Right kidney (tissue), 1 donor: ENCODE results near the gene SOX1.

Experiments used
- DNase-seq: peaks from one replicate; pipeline ENCODE4 v3.0.0-alpha.2; 2016

The SOX1 gene

DNA sequence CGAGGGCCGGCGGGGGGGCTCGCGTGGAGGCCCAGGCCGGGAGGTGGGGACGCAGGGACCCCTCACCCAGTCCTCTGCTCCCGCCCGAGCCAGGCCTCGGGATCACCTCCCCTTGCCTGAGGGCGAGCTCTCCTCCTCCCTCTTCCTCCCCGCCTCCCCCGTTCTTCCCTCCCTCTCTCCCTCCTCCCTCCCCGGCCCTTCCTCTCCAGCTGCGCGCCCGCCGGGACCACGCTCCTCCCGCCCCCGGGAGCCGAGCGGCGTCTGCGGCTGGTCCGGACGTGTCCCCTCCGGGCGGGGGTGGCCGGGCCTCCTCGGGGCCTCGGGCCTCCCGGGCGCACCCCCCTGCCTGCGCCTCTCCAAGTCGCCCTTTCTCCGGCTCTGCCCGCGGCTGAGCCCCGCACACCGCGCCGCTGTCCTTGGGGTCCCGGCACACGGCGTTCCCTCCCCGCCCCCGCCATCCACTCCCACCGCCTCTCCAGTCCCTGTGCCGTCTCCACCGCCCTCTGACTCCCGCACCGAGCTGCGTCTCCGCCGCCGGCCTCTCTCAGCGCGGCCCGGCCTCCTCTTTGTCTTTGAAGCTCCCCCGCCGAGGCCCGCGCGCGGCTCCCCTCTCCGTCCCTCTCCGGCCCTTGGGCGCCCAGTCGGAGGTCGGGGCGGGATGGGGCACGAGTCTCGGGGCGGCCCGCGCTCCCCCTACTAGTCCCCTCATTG lies 5.7 kb downstream of the SOX1 start:
- DNase-seq = peak; percentile 55

DNA sequence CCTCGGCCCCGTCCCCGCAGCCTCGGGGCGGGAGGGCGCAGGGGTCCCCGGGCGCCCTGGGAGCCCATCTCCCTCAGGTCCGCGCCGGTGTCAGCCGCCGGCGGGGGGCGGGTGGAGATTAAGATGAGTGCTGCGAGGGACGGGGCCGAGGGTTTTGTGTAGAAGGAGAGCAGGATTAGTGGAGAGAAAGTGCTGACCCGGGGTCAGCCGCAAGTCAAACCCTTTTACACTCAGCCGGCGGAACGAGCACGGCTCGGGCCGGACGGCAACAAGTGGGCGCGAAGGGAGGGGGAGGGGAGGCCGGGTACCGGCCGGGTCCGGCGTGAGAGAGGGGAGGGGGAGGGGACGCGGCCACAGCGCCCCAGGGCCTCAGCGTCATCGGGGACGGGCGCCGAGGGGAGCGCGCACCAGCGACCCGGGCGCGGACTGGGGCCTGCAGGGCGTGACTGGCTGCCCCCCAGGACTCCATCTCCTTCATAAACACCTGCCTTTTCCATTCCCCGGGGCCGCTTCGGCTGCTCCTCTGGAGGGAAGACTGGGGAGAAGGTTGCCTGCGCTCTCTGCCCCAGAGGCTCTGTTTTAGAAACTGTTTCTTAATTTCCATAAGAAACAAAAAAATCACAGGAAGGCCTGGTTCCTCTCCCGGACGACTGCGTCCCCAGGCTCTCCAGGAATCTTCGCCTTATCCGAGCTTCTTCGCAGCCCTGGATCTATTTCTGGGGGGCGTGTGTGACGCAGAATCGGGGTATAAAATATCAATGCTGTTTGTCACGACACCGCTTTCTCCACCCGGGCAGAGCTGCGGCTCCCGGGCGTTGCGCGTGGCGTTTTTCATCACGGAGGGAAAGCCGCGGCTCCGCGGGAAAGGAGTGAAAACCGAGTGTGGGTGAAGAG lies 6.5 kb downstream of the SOX1 start:
- DNase-seq = peak; percentile 57

DNA sequence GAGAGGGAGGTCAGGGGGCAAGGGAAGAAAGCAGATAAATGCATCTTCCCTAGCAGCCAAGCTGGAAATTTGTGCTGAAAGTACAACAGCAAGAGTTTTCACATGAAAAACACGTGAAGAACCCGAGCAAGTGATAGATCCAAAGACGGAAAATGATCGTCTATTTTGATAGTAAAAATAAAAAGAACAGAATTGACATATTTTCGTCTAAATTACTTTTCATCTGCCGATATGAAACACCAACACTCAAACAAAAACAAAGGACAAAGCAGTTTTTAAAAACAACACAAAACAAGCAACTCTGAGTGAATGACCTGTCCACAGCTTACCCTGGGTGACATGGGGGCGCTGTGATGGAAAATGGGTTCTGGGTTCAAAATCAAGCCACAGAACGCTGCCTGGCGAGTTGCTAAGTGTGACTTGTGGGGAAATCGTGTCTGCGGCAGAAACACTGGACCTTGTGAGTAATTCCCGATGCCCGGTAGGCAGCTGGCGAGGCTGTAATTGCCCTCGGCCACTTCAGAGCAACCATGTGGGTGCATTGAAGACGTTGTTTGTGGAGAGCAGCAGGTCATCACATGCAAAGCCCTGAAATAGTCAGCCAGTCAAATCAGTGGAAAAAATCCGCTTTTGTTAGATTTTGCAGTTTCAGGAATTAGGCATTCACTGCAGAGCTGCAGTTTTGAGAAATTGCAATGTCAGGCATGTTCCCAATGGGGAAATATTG lies 7.4 kb downstream of the SOX1 start:
- DNase-seq = peak; percentile 48

GRCh38 chr13:112077729-112078128 lies 10.8 kb downstream of the SOX1 start:
- peak; percentile 18 for DNase-seq

DNA sequence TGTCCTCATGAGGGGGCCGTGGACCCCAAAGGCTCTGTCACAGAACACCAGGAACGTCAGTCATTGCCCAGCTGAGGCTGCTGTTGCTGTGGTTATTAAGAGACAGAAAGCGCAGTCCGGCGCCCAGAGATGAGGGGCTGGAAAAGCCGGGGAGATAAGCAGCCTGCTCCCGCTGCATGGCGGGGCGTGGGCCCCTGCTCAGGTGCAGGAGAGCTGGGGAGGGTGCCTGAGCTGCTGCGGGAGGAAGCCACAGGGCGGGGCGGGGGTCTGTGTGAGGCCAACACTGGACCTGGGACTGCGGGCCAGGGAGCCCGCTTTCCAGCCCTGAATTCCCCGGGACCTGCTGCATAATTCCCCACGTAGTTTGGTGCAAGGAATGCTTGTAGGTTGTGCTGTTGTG lies 11.3 kb downstream of the SOX1 start:
- no peak for DNase-seq

- no peak for DNase-seq
These were observed 12.1 kb downstream of the SOX1 start for GRCh38 chr13:112078879-112079531.

DNA sequence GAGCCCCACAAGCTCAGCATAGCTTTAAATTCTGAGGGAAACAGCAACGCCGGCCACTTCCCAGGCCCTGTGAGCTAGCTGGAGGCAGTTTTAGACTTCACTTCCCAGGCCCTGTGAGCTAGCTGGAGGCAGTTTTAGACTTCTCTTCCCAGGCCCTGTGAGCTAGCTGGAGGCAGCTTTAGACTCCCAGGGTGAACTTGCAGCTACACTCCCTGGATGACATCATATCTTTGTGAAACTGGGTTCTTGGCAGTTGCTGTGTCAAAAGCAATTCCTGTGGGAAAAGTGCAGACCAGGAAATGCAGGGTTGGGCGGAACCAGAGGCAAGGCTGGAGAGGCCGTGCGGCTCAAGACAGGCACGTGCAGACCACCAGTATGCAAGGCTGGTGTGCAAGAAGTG lies 12.7 kb downstream of the SOX1 start:
- no peak for DNase-seq

DNA sequence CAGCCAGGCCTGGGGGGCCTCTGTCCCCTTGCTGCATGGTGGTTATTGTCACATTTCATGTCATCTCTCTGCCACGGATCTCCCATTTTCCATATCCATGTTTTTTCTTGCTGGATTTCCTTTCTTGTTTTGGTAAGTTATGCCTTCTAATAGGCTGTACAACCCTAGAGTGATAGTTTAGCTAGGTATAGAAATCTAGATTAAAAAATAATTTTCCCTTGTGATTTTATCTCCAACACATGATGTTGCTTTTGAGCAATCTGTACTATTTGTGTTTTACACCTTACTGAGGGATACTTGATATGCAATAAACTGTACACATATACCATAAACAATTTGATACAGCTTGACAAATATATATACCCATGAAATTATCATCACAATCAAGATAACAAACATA lies 17.0 kb downstream of the SOX1 start:
- no peak for DNase-seq

- DNase-seq = no peak
These were observed 25.5 kb downstream of the SOX1 start for GRCh38 chr13:112092453-112092852.

- DNase-seq = no peak
These were observed 28.4 kb downstream of the SOX1 start for GRCh38 chr13:112095354-112095753.

DNA sequence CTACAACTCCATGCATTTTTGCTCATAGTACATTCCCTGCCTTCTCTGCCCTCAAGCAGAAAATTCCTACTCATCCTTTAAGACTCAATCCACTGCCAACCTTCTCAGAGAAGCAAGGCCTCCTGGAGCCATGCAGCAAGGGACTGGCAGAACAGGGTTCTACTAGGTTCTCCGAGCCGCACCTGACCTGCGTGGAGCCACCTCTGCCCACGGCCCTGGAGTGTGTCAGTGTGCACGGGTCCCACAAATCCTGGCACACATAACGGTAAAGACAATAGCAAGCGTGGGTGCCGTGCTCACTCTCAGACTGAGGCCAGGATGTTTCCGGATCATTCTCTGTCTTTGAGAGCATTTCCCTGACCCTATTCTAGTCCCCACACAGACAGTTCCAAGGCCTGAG lies 30.0 kb downstream of the SOX1 start:
- DNase-seq = no peak

DNA sequence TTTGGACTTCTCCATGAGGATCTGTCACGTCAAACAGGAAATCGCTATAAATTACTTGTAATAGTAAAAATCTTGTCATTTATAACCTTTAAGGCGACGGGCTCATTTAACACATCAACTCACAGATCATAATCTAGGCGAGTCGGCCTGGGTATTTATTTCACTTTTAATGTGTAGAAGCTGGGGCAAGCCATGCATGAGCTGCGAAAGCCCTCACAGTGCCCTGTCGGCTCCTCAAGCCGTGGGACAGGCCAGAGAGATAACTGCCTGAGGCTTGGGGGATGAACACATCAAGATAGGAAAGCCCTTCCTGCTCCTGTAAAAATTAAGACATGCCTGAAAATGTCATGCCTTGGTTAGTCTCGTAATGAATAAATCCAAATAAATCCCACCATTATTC lies 30.8 kb downstream of the SOX1 start:
- DNase-seq = no peak

DNA sequence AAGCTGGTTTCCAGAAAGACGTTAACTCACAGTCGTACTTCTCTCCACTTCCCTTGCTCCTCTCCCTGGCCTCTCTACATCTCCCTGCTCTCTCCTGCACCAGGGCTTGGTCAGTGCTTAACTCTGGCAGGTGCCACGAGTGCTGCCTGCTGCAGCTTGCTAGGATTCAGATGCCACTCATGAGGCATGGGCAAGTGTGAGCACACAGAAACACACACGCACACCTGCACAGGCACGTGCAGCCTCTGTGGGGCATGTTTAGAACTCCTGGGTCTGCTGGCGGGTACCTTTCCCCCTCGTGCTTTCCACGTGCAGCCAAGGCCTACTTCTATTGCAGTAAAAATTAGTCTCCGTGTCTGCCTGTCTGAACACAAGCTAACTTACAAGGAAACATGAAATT lies 31.8 kb downstream of the SOX1 start:
- no peak for DNase-seq

DNA sequence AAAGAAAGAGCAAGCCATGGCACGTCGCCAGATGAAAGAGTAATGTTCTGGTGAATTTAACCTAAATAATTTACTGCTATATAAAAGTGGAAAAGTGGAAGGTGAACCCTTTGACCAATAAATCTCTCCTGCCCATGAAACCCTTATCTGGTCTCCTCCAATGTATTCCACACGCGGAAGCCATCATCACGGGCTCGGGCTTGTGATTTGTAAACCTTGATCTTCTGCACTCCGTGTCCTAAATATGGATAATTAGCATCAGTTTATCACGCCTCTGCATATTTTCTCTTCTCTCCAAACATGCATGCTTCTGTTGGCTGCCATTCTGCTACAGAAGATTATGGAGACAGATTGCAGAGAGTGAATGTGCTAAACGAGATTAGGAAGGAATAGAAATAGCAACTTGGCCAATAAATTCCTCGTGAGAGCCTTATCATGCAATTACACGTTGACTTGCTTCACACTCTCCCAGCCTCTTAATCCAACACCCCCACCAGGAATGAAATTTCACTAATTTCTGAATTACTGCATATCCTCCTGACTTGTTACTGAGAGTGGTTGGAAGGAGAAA lies 34.5 kb downstream of the SOX1 start:
- DNase-seq = no peak

- DNase-seq = no peak
These were observed 35.3 kb downstream of the SOX1 start for GRCh38 chr13:112102243-112102642.

GRCh38 chr13:112103260-112103838 lies 36.4 kb downstream of the SOX1 start:
- no peak for DNase-seq

DNA sequence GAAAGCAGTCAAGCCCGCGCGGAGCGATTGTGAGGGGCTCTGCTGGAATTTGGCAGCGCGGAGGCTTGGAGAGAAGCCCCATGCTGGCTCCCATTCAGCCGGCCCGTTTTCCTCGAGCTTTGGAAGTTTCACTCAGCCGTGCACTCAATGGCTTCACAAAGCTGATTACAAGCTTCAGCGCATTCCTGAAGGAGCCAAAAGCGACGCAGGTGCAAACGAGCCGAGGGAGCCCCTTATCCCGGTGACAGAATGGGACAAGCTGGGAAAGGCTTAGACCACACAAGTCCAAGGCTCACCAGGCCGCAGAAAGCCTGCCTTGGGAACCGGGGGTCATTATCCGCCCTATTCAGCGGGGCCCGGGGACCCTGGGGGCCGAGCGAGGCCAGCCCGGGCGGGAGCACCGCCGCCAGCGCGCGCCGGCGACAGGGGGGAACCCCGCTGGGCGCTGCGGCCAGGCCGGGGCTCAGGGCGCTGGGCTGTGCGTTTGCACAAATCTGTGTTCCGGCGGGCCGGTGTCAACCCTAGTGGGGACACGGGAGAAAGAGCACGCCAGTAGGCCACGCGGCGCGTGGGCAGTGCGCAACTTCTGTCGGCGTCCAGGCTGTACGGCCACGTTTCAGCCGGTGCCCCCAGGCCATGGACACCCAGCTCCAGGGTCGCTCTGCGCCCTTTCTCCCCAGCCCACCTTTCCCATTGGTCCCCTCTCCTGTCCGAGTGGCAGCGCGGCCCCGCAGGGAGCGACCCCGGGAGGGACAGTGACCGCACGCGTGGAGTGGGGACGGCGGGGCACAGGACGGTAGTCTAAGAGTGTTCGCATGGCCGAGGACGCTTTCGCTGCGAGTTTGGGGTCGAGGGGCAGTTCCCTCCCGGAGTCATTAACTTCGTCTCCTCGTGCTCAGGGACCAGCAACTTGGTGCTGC lies 37.3 kb downstream of the SOX1 start:
- peak; percentile 59 for DNase-seq

- peak; percentile 23 for DNase-seq
These were observed 37.9 kb downstream of the SOX1 start for GRCh38 chr13:112104881-112105234.

- DNase-seq = peak; percentile 35
These were observed 38.3 kb downstream of the SOX1 start for GRCh38 chr13:112105244-112105681.

DNA sequence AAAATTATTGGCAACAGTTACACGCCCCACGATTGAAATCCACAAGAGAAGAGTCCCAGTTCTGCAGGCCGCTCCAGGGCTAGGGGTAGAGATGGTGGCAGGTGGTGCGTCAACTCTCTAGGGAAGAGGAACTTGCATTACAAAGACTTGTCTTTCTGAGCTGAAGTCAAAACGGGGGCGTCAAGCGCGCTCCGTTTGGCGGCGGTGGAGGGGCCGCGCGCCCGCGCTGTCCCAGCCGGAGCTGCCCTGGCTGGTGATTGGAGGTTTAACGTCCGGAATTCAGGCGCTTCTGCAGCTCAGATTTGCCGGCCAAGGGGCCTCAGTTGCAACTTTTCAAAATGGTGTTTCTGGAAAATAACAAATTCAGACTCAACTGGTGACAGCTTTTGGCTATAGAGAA lies 38.9 kb downstream of the SOX1 start:
- peak; percentile 35 for DNase-seq
